SK-N-SH (cell line): ENCODE measurements around the gene RBM25.

ENCODE experiments used
- CTCF ChIP-seq: fragments of 200-600 bp; sonication (generic); IDR thresholded peaks from 2 replicates; pipeline ENCODE4 v1.6.1; 2017; ENCODE audit warnings: antibody characterized with exemption, mild to moderate bottlenecking, moderate library complexity
- MAX ChIP-seq: IDR thresholded peaks from 2 replicates; pipeline ENCODE4 v1.4.0; 2012; ENCODE audit warnings: low read depth
- NFIC ChIP-seq: IDR thresholded peaks from 2 replicates; pipeline ENCODE4 v1.4.0; 2012; ENCODE audit warnings: borderline replicate concordance
- REST ChIP-seq: IDR thresholded peaks from 2 replicates; pipeline ENCODE4 v1.6.1; 2012; ENCODE audit warnings: mild to moderate bottlenecking, low read depth, low read length, moderate library complexity

GRCh38 chr14:73136387-73137225 is 78.3 kb downstream of the RBM25 start, which contains the start of gene PSEN1:
- TF ChIP-seq REST: no peak
- TF ChIP-seq CTCF: no peak
- TF ChIP-seq NFIC: no peak
- peak; percentile 39 for TF ChIP-seq MAX
